Activated naive CD8-positive, alpha-beta T cell treated with anti-CD3 and anti-CD28 coated beads, Interleukin-2, amount 50 U/mL, for 16 hours (primary cell): ENCODE data around the gene ACTR3C.

Experiments used
- DNase-seq: peaks from one replicate; pipeline ENCODE4 v3.0.0-alpha.2; 2020; ENCODE audit warnings: low read depth, low spot score

Gene ACTR3C

DNA sequence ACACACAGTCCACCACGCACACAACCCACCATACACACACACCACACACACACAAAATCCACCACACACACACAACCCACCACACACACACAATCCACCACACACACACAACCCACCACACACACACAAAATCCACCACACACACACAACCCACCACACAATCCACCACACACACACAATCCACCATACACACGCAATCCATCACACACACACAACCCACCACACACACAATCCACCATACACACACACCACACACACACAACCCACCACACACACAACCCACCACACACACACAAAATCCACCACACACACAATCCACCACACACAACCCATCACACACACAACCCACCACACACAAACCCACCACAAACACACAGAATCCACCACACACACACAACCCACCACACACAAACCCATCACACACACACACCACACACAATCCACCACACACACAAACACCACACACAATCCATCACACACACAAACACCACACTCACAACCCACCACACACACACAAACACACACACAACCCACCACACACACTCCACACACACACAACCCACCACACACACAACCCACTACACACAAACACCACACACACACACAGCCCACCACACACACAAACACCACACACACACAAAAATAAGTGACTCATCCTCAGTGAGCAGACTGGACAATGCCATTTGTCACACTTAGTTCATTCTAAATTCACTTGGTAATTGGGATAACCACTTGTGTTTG lies 36.4 kb upstream of the ACTR3C start:
- no peak for DNase-seq

DNA sequence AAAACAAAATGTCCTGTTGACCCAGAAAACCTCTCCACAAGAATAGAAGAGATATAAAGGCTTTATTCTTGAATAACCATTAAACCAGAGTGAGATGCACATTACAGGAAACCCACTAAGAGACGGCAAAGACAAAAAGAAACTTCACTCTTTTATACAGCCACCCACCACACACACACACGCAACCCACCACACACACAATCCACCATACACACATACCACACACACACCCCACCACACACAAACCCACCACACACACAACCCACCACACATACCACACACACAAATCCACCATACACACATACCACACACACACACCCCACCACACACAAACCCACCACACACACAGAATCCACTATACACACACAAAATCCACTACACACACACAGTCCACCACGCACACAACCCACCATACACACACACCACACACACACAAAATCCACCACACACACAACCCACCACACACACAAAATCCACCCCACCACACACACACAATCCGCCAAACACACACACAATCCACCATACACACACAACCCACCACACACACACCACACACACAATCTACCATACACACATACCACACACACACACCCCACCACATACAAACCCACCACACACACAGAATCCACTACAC lies 35.8 kb upstream of the ACTR3C start:
- no peak for DNase-seq

DNA sequence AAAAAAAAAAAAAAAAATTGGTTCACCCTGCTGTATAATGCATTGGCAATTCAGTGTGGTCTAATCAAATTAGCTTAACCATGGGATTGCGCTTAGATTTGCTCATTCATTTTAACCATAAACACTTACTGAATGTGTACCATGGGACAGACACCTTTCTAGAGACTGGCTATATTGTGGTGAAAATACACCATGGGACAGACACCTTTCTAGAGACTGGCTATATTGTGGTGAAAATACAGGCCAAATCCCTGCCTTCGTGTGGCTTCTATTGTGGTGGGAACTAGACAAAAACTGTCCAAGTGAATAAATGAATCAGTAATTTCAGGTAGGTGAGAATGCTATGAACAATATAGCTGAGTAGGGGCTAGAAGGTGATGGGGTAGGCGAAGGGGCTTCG lies 35.1 kb upstream of the ACTR3C start:
- DNase-seq = no peak

DNA sequence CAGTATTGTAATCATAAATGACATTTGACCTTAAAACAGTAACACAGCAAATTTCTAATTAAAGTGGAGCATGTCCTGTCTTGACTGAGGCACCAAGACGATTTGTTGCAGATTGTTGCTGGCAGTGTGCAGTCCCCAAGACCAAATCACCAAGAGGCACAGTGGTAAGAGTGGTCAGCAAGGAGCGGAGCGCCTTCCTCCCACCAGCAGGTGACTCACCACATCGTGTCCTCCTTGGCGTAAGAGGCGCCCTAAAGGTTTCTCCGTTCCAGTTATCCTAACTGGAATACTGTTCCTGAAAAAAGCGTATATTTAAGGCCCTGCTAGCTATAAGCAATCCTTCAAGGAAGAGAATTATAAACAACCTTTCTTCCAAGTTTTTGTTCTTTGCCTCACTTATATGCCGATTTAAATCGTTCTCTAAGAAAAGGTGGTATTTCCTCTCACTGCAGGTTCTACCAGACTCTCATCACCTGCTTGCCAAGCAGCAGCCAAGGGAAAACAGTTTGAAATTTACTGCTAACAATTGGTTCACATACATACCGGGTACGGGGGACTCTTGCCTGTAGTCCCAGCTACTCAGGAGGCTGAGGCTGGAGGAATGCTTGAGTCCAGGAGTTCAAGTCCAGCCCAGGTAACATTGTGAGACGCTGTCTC lies 34.6 kb upstream of the ACTR3C start:
- no peak for DNase-seq

DNA sequence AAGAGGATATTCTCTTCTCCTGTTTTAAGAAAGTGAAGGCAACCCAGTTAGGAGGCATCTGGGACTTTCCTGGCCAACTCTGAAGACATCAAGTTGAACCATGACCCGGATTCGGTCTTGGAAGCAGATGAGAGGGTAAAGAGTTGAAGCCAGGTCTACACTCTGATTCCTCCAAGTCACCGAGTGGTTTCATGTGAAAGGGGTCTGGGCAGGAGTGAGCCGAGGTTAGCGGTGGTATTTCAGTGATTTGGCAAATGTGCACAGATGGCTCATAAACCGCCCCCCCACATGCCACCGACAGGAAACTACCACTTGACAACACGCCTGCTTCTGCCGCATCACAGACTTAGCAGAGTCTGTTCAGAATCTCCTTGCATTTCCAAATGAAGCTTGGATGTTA lies 33.9 kb upstream of the ACTR3C start:
- DNase-seq = no peak

DNA sequence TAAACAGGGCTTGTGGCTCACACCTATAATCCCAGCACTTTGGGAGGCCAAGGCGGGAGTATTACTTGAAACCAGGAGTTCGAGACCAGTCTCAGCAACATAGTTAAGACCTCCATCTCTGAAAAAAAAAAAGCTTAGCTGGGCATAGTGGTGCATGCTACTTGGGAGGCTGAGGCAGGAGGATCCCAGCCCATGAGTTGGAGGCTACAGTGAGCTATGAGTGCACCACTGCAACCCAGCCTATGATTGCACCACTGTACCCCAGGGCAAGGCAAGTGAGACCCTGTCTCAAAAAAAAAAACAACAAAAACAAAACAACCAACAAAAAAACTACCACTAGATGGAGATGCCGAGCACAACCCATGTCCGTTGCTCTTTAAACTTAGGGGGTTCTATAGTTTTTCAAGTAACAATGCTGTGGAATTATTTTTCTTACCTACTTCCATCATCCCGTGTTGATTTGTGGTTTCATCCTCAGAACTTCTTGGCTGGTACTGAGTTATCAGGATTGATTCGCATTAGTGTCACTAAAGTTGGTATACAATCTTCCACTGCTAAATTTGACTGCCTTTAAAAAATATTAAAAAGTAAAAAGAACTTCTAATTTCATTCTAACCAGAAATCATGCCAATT lies 33.0 kb upstream of the ACTR3C start:
- no peak for DNase-seq

DNA sequence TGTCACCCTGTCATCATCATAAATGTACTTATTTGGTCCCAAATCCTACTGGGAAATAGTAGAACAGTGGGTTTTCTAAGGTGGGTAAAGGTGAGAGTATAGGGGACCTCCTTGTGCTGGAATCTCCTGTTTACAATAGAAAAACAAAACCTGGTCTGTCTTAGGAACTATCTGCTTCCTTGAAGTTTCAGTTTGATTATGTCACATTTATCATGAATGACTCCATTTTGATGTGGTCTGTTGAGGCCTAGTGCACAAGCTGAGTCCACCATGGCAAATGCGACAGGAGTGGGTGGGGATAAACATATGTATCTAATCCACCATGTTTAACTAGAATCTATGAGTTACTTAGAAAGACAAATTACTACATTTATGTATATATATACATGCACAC lies 32.3 kb upstream of the ACTR3C start:
- no peak for DNase-seq

DNA sequence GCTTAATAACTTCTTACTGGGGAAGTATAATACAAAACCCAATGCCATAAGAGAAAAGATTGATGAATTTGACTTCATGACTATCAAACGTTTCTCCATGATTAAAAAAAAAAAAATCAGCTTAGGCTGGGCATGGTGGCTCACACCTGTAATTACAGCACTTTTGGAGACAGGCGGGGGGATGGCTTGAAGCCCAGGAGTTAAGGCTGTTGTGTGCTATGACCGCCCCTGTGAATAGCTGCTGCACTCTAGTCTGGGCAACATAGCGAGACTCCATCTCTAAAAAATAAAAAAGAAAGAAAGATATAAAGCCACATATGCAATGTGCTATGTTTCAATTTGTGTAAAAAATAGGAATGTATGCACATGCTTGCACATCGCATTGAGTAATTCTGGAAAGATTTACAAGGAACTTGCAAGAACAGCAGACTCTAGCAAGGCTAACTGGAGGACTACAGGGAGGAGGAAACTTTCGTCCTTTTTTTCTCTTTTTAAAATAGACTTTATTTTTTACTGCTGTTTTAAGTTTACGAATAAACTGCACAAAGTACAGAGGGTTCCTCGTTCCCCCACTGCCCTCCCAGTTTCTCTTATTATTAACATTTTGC lies 28.3 kb upstream of the ACTR3C start:
- no peak for DNase-seq

DNA sequence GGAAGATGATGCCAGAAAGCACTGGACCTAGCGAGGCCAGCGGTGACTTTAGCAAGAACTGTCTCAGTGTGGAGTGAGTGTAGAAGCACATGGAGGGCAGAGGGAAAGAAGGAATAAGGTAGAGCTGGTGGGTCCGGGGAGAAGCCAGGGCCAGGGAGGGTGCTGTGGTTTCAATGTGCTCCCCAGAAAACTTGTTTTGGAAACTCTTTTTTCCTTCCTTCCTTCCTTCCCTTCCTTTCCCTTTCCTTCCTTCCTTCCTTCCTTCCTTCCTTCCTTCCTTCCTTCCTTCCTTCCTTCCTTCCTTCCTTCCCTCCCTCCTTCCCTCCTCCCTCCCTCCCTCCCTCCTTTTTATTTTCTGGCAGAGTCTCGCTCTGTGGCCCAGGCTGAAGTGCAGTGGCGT lies 23.6 kb upstream of the ACTR3C start:
- DNase-seq = no peak

DNA sequence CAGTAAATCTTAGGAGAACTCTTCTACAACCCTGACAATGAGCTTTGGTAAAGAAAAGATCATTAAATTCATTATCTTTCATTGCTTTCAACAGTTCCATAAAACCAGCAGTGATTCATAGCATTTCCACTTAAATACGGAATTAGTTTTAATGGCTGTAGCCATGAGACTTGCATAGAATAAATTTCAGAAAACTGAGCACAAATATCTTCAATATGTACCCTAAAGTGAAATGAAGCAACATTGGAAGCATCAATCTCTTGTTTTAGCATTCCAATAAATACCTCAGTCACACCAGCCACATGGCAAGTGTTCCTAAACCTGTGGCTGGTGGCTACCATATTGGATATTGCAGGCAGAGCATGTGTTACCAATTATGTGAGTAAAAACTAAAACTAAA lies 21.7 kb upstream of the ACTR3C start:
- no peak for DNase-seq

DNA sequence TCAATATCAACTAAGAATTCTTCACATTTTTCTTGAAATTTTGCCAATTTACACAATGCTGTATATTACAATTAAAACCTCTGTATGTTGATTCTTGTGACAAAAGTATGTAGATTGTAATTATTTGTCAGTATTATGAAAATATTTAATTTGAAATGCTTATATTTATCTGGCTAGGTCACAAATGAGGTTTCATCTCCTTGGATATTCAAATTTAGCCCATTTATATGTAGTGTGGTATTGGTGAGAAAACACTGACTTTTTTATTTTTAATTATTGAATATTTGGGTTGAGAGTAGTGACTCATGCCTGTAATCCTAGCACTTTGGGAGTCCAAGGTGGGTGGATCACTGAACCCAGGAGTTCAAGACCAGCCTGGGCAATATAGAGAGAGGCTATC lies 21.0 kb upstream of the ACTR3C start:
- DNase-seq = no peak

DNA sequence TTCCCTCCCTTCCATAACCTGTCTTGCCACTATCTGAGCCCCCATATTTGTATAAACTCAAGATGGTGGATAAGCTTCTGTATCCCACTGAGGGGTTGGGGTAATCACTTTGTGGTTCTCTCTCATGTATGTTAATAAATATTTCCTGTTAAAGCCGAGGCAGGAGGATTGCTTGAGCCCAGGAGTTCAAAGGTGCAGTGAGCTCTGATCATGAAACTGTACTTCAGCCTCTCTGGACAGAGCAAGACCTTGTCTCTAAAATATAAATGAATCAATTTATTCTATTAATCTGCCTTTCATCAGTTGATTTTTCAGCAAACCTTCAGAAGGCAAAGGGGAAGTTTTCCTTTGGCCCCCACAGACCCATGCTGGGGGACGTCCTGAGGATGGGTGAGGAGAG lies 19.9 kb upstream of the ACTR3C start:
- DNase-seq = no peak

DNA sequence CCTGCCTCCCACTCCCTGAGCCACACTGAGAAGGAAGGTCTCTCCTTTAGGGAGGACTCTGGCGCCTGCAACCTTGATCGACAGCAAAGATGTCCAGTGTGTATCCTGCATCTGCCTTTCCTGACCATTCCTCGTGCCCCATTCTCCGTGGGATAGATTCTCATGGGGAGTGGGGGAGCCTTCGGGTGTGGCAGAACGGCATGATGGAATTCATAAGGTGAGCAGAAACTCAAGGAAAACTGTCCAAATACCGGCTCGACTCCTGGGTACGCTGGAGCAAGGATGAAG lies 18.7 kb upstream of the ACTR3C start:
- no peak for DNase-seq

DNA sequence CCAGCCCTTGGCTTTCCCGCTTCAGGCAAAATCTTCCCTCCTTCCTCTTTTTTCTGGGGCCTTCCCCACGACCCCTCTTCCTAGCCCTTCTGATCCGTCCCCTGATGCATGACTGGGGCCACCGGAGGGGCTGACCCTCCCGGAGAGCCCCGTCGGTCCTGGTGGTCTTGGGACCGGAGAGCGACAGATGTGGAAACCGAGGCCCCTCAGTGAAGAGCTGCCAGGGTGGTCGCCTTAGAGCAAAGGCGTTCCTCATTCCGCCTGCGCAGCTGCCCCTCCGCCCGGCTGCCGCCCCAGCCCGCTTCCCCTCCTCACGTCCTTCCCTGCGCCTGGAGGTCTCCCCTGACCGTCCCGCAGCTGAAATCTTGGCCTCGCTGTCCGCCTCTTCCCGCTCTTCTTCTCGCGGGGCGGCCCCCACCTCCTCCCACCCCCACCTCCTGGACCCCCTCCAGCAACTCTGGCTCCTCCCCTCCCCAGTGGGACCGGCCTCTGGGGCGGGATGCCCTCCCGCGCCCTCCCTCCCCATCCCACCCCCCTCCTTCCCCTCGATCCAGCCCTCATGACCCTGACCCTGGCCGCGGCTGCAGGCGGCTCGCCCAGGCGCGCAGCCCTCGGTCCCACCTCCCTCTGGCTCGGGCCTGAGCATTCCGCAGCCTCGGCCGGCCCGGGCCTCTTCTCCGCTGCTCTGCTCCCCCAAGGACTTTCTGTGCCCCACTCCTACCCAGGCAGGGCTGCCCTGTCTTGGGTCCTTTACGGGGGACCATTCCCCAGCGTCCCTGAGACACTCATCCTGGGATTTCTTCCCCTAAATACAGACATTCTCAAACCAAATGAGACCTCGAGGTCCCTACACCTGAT lies 18.1 kb upstream of the ACTR3C start, which contains the start of gene RARRES2:
Gene RARRES2 (minus strand): TSS at position 367 of the 858 bp plus-strand sequence. CDS start 1,020 bp downstream, outside the sequence.
- no peak for DNase-seq

DNA sequence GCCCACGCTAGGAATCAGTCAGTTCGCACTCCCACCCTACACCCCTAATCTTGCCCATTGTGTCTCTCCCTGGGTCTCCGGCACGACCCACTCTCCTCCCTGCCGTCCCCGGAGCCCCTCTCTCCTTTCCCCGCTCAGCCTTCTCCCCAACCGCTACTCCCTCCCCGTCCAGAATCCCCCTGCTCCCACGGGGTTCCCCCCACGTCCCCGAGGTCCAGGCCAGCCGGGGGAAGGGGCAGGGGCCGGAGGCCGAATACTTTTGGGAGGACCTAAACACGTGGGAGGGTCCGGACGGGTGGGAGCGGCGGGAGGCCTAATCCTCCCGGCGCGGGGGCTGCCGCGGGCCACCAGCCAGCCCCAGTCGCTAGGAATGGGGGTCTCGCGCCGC lies 17.5 kb upstream of the ACTR3C start:
- DNase-seq = no peak

DNA sequence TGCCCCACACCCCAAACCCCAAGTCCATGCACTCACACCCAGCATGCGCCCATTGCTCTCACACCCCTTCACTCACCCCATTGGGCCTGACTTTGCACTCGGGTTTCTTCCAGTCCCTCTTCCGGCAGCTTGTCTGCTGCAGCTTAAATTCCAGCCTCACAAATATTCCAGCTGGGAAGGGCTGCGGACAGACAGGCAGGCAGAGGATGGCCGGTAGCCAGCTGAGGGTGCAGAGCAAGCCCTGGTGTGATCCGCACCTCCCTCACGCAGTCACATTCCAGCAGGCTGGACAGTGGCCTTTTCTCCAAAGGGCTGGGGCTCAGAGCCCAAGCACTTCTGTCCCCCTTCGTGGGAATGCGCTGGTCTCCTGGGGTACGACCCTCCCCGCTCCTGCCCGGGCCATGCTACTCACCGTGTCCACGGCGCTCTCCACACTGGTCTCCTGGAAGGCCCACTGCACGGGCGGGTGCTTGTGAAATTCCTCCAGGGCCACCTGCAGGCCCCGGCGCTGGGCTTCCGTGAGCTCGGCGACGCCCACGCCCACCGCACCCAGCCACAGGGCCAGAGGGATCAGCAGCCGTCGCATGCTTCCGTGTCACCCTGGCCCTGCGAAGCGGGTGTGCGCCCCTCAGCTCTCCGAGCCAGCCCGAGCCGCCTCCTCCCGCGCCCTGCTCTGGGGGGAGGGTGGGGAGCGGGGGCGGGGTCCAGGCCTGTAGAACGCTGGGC lies 16.8 kb upstream of the ACTR3C start:
- DNase-seq = no peak

DNA sequence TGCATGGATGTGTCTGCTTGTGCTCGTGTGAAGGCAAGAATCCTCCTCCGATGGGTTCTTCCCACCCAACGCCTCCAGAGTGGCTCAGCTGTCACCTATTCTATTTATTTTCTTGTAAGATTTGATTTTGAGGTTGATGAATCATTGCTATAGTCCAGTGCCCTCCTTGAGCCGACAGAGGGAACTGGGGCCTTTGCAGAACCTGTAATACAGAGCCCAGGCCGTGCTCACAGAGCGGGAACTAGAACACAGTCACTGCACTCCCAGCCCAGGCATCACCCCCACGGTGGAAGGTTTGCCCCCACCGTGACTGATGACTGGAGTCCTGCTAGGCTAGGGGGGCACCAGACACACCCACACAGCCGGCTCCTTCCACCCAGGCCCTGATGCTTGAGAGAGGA lies 16.1 kb upstream of the ACTR3C start:
- no peak for DNase-seq

DNA sequence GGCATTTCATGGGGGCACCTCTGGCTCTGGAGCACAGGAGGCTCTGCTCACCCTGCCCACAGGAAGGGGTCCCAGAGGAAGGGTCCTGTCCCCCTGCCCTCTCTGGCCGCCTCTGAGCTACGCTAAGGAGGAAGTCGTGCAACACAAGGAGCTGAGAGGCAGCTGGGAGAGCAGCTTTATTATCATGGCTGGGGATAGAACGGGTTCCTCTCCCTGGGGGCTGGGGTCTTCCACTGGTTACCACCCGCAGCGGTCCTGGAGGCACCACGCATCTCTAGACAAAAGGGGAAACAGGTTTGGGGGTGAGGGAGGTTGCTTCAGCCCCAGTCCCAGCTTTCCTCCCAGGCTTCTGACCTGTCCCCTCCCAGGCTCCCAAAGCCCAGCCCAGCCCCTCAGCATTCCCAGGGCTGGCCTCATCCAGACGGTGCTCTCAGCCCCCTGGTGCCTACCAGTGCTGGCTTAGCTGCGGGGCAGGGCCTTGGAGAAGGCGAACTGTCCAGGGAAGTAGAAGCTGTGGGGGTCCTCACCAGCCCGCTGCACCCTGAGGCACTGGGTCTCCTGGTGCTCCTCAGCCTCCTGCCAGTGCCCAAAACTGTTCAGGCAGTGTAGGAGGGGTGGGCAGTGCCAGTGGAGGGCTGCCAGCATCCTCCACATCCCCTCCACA lies 15.0 kb upstream of the ACTR3C start:
- DNase-seq = no peak

DNA sequence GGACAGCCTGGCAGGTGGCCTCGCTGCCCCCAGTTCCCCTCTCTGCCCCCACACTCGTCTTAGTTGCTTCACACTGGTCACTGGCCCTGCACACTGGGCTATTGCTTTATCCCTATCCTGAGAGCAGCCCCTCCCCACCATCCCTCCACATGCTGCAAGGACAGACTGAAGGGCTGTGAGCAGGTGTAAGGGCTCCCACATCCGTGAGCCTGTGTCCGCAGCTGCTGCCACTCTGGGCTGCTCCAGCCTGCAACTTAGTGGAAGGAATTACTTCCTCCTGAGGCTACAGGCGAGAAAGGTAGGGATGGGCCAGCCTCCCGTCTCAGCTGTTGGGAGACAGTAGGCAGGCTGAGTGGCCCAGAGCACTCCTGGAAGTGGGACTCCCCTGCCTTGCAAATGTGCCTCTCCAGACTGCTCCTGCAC lies 14.3 kb upstream of the ACTR3C start:
- DNase-seq = no peak

DNA sequence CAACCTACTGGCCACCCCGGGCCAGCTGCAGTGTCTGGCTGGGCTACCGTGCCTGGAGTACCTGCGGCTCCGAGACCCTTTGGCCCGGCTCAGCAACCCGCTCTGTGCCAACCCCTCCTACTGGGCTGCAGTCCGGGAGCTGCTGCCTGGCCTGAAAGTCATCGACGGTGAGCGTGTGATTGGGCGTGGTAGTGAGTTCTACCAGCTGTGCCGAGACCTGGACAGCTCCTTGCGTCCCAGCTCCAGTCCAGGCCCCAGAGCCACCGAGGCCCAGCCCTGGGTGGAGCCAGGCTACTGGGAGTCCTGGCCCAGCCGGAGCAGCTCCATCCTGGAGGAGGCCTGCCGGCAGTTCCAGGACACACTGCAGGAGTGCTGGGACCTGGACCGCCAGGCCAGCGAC lies 13.8 kb upstream of the ACTR3C start:
- DNase-seq = no peak
